ENCODE data around the gene BICDL1. TPM values are rescaled to one million over a fixed set of nuclear protein-coding genes. Genes with fewer than 3 reads are reported as not detected.

The BICDL1 gene
- total and polyA plus RNA-seq, 2 experiments from 2014 or later = not detected

DNA sequence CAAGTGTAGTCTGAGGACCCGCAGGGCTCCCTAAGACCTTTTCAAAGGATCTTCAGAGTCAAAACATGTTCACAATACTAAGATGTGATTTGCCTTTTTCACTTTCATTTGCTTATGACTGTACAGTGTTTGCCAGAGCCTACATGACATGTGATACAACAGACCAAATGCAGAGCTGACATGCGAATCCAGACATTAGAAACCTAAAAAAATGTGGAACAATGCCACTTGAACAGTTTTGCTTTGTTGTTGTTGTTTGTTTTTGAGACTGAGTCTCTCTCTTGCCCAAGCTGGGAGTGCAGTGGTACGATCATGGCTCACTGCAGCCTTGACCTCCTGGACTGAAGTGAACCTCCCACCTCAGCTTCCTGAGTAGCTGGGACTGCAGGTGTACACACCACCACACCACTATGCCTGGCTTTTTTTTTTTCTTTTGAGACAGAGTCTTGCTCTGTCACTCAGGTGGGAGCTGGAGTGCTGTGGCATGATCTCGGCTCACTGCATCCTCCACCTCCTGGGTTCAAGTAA, 132.8 kb downstream of the BICDL1 start:
- no peak overlapping the region for H3K4me3 ChIP-seq
- WGBS, 2 experiments (ENCODE audit: low coverage in 1 of 2, low lambda C conversion rate in 2 of 2, missing lambda C conversion rate in 2 of 2) = 67 to 81% methylated on average over 4 of the region's 4 CpGs
- H3K4me2 ChIP-seq (ENCODE audit: unreplicated experiment) = no peak overlapping the region
- H3K9ac ChIP-seq = no peak overlapping the region
- H3K27me3 ChIP-seq (replicated peaks; ENCODE audit: insufficient read depth) = no peaks in the 10 kb centered on the region
- in situ Hi-C loops (cut with MboI) = no loop called here
- H3K36me3 ChIP-seq (ENCODE audit: low read depth) = peaks cover 11% of the 10 kb centered on the region
- H3K4me1 ChIP-seq (ENCODE audit: insufficient read depth) = peaks cover 27% of the 10 kb centered on the region
- no peak overlapping the region for H2AFZ ChIP-seq
- DNase-seq = peak; percentile 13
- peaks cover 15% of the 10 kb centered on the region for H3K79me2 ChIP-seq (ENCODE audit: insufficient read depth)
- H3K27ac ChIP-seq = no peak overlapping the region
- no peak for TF ChIP-seq EZH2phosphoT487 (IDR thresholded peaks at IDR 0.05; ENCODE audit: insufficient read depth, low read depth)
- no peak for TF ChIP-seq EZH2 (IDR thresholded peaks at IDR 0.05; ENCODE audit: insufficient read depth, poor library complexity, severe bottlenecking)
- H3F3A ChIP-seq (ENCODE audit: insufficient read depth) = peaks cover 61% of the 10 kb centered on the region
- H3K9me2 ChIP-seq (ENCODE audit: insufficient read depth) = no peaks in the 10 kb centered on the region
- no peaks in the 10 kb centered on the region for H4K20me1 ChIP-seq (ENCODE audit: insufficient read depth)
- H3K9me3 ChIP-seq (ENCODE audit: low read depth) = no peaks in the 10 kb centered on the region

DNA sequence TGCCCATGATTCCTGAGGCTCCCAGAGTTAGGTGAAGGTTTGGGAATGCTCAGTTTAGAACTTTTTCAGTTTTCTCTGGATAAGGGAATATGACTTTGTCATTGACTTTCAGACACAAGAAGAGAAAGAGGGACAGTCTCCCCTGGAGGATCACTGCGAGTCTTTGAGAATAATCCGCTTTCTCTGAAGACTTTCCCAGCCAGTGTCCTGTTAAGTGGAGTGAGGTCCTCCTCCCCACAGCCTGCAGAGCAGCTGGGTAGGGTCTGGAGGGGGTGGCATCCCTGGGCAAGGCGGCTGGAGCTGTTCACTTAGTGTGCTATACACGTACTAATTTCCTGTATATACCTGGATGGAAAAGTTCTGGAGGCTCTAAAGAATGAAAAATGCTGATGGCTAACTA, 136.0 kb downstream of the BICDL1 start:
- H3K4me2 ChIP-seq (ENCODE audit: unreplicated experiment) = no peak overlapping the region
- no peak overlapping the region for H2AFZ ChIP-seq
- no peak for TF ChIP-seq EZH2phosphoT487 (IDR thresholded peaks at IDR 0.05; ENCODE audit: insufficient read depth, low read depth)
- TF ChIP-seq EZH2 (IDR thresholded peaks at IDR 0.05; ENCODE audit: insufficient read depth, poor library complexity, severe bottlenecking) = no peak
- H3K27ac ChIP-seq = no peak overlapping the region
- no peak overlapping the region for H3K4me3 ChIP-seq
- H3K27me3 ChIP-seq (replicated peaks; ENCODE audit: insufficient read depth) = no peaks in the 10 kb centered on the region
- H3K9me3 ChIP-seq (ENCODE audit: low read depth) = no peaks in the 10 kb centered on the region
- in situ Hi-C loops (cut with MboI) = no loop called here
- 0 out of 2 replicates have a peak, but pooled peaks cover 3% of the 10 kb centered on the region for H3K79me2 ChIP-seq (ENCODE audit: insufficient read depth)
- no peaks in the 10 kb centered on the region for H4K20me1 ChIP-seq (ENCODE audit: insufficient read depth)
- H3K36me3 ChIP-seq (ENCODE audit: low read depth) = peaks cover 35% of the 10 kb centered on the region
- 96 to 98% methylated on average over 4 of the region's 4 CpGs for WGBS, 2 experiments (ENCODE audit: low coverage in 1 of 2, low lambda C conversion rate in 2 of 2, missing lambda C conversion rate in 2 of 2)
- no peak for DNase-seq
- peaks cover 49% of the 10 kb centered on the region for H3F3A ChIP-seq (ENCODE audit: insufficient read depth)
- peaks cover 9% of the 10 kb centered on the region for H3K4me1 ChIP-seq (ENCODE audit: insufficient read depth)
- H3K9me2 ChIP-seq (ENCODE audit: insufficient read depth) = no peaks in the 10 kb centered on the region
- no peak overlapping the region for H3K9ac ChIP-seq

DNA sequence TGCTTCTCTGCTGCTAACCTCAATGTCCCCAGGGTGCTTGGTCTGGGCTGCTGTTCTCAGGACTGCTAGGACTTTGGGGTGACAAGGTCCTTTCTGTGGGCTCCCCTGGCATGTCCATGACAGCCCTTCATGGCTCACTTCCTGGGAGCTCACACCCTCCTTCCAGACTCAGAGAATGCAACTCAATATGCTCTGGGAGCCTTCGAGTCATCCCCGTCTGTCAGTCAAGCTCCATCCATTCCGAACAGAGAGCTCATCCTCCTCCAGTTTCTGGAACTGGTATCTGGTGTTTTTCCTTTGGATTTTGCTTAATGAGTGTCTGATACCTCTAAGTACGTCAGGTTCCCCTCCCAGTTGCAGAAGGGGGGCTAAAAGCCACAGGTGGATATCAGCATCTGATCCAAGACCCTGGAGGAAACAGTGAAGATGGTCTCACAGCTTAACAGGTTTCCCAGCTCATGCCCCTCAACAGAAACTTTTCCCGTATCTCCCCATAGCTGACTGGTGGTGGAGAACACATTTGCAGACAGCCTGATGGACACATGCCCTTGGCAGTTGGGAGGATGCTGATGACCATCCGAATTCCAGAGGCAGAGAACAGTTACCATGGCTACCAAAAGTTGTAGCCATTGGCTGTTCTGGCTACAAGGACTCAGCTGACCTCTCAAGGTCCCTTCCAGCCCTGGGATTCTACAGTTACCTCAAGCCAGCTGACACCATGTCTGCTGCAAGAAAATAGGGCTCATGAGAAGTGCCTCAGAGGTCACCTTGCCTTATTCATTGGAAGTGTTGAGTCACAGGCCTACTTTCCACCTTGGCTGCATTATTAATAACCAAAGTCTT, 137.0 kb downstream of the BICDL1 start:
- H3K9ac ChIP-seq = no peak overlapping the region

DNA sequence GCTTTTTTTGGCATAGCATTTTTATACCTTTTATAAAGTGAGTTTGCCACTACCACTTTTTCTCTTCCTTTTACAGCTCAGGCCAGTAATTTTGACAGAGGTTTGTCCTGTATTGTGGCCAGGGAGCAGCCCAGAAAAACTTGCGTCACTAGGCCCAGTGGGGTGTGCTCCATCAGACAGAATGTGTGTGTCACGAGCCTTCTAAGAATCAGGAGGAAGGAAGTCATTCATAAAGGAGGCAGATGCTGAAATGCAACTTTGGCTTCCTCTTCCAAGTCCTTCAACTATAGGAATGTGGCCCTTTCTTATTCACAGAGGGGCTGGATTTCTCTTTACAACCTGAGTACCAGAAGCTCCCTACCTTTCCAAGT, 137.6 kb downstream of the BICDL1 start:
- Histone ChIP-seq H3K27ac (peak overlapping the region; percentile 25; the same call in 1 of the 2 replicates), H4K20me1 (ENCODE audit: insufficient read depth) (no peaks in the 10 kb centered on the region), H3K9me3 (ENCODE audit: low read depth) (no peaks in the 10 kb centered on the region), H3F3A (ENCODE audit: insufficient read depth) (peaks cover 33% of the 10 kb centered on the region), H3K4me1 (ENCODE audit: insufficient read depth) (0 out of 2 replicates have a peak, but pooled peaks cover 4% of the 10 kb centered on the region), H3K27me3 (replicated peaks; ENCODE audit: insufficient read depth) (no peaks in the 10 kb centered on the region), H2AFZ (no peak overlapping the region), H3K79me2 (ENCODE audit: insufficient read depth) (no peaks in the 10 kb centered on the region), H3K4me3 (no peak overlapping the region), H3K9me2 (ENCODE audit: insufficient read depth) (no peaks in the 10 kb centered on the region), H3K9ac (no peak overlapping the region), H3K4me2 (ENCODE audit: unreplicated experiment) (no peak overlapping the region), H3K36me3 (ENCODE audit: low read depth) (peaks cover 42% of the 10 kb centered on the region)
- 80 to 95% methylated on average over 2 of the region's 2 CpGs for WGBS, 2 experiments (ENCODE audit: low coverage in 1 of 2, low lambda C conversion rate in 2 of 2, missing lambda C conversion rate in 2 of 2)
- TF ChIP-seq EZH2 (IDR thresholded peaks at IDR 0.05; ENCODE audit: insufficient read depth, poor library complexity, severe bottlenecking) (no peak), EZH2phosphoT487 (IDR thresholded peaks at IDR 0.05; ENCODE audit: insufficient read depth, low read depth) (no peak)
- DNase-seq = peak; percentile 43
- in situ Hi-C loops (cut with MboI) = no loop called here

More for the DNA sequence above, 137.0 kb downstream of the BICDL1 start:
- no peak overlapping the region for H2AFZ ChIP-seq
- in situ Hi-C loops (cut with MboI) = no loop called here
- H3K36me3 ChIP-seq (ENCODE audit: low read depth) = peaks cover 38% of the 10 kb centered on the region
- DNase-seq = peak; percentile 52
- TF ChIP-seq EZH2 (IDR thresholded peaks at IDR 0.05; ENCODE audit: insufficient read depth, poor library complexity, severe bottlenecking) (no peak), EZH2phosphoT487 (IDR thresholded peaks at IDR 0.05; ENCODE audit: insufficient read depth, low read depth) (no peak)
- no peaks in the 10 kb centered on the region for H3K9me2 ChIP-seq (ENCODE audit: insufficient read depth)
- H4K20me1 ChIP-seq (ENCODE audit: insufficient read depth) = no peaks in the 10 kb centered on the region
- no peaks in the 10 kb centered on the region for H3K79me2 ChIP-seq (ENCODE audit: insufficient read depth)
- 0 out of 2 replicates have a peak, but pooled peaks cover 4% of the 10 kb centered on the region for H3K4me1 ChIP-seq (ENCODE audit: insufficient read depth)
- H3K4me2 ChIP-seq (ENCODE audit: unreplicated experiment) = no peak overlapping the region
- H3K27ac ChIP-seq = peak overlapping the region; percentile 25
- no peak overlapping the region for H3K4me3 ChIP-seq
- no peaks in the 10 kb centered on the region for H3K9me3 ChIP-seq (ENCODE audit: low read depth)
- no peaks in the 10 kb centered on the region for H3K27me3 ChIP-seq (replicated peaks; ENCODE audit: insufficient read depth)
- 58 to 70% methylated on average over 6 of the region's 6 CpGs for WGBS, 2 experiments (ENCODE audit: low coverage in 1 of 2, low lambda C conversion rate in 2 of 2, missing lambda C conversion rate in 2 of 2)
- H3F3A ChIP-seq (ENCODE audit: insufficient read depth) = peaks cover 39% of the 10 kb centered on the region

All from GM23248 (cell line).